Fibroblast of lung (primary cell): Measurements from ENCODE around the gene ACKR4. TPM values are rescaled to one million over a fixed set of nuclear protein-coding genes. Genes with fewer than 3 reads are reported as not detected.

Experiments
- DNase-seq, 2 donors: peaks; one replicate each; pipeline versions ENCODE4 v3.0.0 to v3.0.0-alpha.2; 2010; ENCODE audit warnings: low read depth in 2 of 2
- H2AFZ ChIP-seq: 2 replicates; pipeline ENCODE4 v1.5.1; 2012; ENCODE audit warnings: low read length, control low read depth, inconsistent platforms
- H3K27ac ChIP-seq: 2 replicates; pipeline ENCODE4 v1.5.1; 2011; ENCODE audit warnings: low read length, control low read depth; ENCODE audit not compliant: insufficient read depth
- H3K27me3 ChIP-seq: 2 replicates; pipeline ENCODE4 v1.5.1; 2011; ENCODE audit warnings: mild to moderate bottlenecking, low read length; ENCODE audit not compliant: control insufficient read depth, insufficient read depth
- H3K36me3 ChIP-seq: 2 replicates; pipeline ENCODE4 v1.5.1; 2011; ENCODE audit warnings: low read length; ENCODE audit not compliant: control insufficient read depth, insufficient read depth
- H3K4me1 ChIP-seq: 2 replicates; pipeline ENCODE4 v1.5.1; 2011; ENCODE audit warnings: low read length; ENCODE audit not compliant: control insufficient read depth, insufficient read depth; ENCODE audit errors: extremely low read depth
- H3K4me2 ChIP-seq: 2 replicates; pipeline ENCODE4 v1.5.1; 2011; ENCODE audit warnings: low read length, control low read depth; ENCODE audit not compliant: insufficient read depth; ENCODE audit errors: extremely low read depth
- H3K4me3 ChIP-seq, 4 experiments: fragments of 200-600 bp in 1 of 4; sonication (generic) in 1 of 4; replicated peaks in 1 of 4; 2 replicates each; pipeline ENCODE4 v1.5.1; 2011 to 2016; ENCODE audit warnings: low read length in 4 of 4, low read depth in 3 of 4, mild to moderate bottlenecking in 3 of 4, control low read depth in 2 of 4, inconsistent platforms in 1 of 4, mixed read lengths in 1 of 4; ENCODE audit not compliant: insufficient read depth in 1 of 4; ENCODE audit errors: control extremely low read depth in 1 of 4
- H3K79me2 ChIP-seq: 2 replicates; pipeline ENCODE4 v1.5.1; 2012; ENCODE audit warnings: mild to moderate bottlenecking, low read length, inconsistent platforms; ENCODE audit not compliant: control insufficient read depth, insufficient read depth
- H3K9ac ChIP-seq: 2 replicates; pipeline ENCODE4 v1.5.1; 2011; ENCODE audit warnings: mild to moderate bottlenecking, low read length, control low read depth; ENCODE audit not compliant: insufficient read depth
- H3K9me3 ChIP-seq: 2 replicates; pipeline ENCODE4 v1.5.1; 2012; ENCODE audit warnings: low read depth, low read length; ENCODE audit not compliant: control insufficient read depth, insufficient read depth
- H4K20me1 ChIP-seq: 2 replicates; pipeline ENCODE4 v1.5.1; 2011; ENCODE audit warnings: low read length; ENCODE audit not compliant: control insufficient read depth, insufficient read depth; ENCODE audit errors: extremely low read depth
- EZH2 ChIP-seq: IDR thresholded peaks from 2 replicates; pipeline ENCODE4 v1.5.1; 2012; ENCODE audit warnings: low read length, control low read depth, mild to moderate bottlenecking; ENCODE audit errors: missing control alignments
- polyA plus RNA-seq, 2 donors: library from polyadenylated mRNA; depleted of rRNA in 1 of 2; stranded (reverse) in 1 of 2; unstranded in 1 of 2; fragments of >200 nt; gene quantifications; 2 replicates each; pipeline ENCODE4 v1.2.1, GENCODE V29; 2011 to 2012; ENCODE audit warnings: missing spikeins in 1 of 2
- total RNA-seq: library from RNA; depleted of rRNA; stranded (reverse); fragments of >200 nt; gene quantifications from 2 replicates; pipeline ENCODE4 v1.2.1, GENCODE V29; 2014
- TF ChIP-seq, protein P1 (sequence below), 2 donors: IDR thresholded peaks in 1 of 2; conservative IDR thresholded peaks in 1 of 2; 1 replicate in 1 of 2; 2 replicates in 1 of 2; pipeline ENCODE4 v1.5.1; 2011 to 2012; ENCODE audit warnings: low read length in 2 of 2, control low read depth in 1 of 2, inconsistent platforms in 1 of 2, low read depth in 1 of 2, mild to moderate bottlenecking in 1 of 2

ACKR4 gene
- total and polyA plus RNA-seq, 2 donors (not counting 1 experiment from before 2014, with no cell fraction given) = 11.6 to 14.9 TPM

- DNase-seq = no peak
- Histone ChIP-seq H4K20me1 (no peaks in the 10 kb centered on the region), H3K27ac (no peak overlapping the region), H3K79me2 (no peaks in the 10 kb centered on the region), H3K9me3 (no peaks in the 10 kb centered on the region), H3K27me3 (no peaks in the 10 kb centered on the region), H3K9ac (no peak overlapping the region), H3K4me3 (no peak overlapping the region), H3K4me1 (no peaks in the 10 kb centered on the region), H3K36me3 (no peaks in the 10 kb centered on the region), H2AFZ (no peak overlapping the region), H3K4me2 (no peak overlapping the region)
- no peak for TF ChIP-seq EZH2
- TF ChIP-seq, protein P1, sequence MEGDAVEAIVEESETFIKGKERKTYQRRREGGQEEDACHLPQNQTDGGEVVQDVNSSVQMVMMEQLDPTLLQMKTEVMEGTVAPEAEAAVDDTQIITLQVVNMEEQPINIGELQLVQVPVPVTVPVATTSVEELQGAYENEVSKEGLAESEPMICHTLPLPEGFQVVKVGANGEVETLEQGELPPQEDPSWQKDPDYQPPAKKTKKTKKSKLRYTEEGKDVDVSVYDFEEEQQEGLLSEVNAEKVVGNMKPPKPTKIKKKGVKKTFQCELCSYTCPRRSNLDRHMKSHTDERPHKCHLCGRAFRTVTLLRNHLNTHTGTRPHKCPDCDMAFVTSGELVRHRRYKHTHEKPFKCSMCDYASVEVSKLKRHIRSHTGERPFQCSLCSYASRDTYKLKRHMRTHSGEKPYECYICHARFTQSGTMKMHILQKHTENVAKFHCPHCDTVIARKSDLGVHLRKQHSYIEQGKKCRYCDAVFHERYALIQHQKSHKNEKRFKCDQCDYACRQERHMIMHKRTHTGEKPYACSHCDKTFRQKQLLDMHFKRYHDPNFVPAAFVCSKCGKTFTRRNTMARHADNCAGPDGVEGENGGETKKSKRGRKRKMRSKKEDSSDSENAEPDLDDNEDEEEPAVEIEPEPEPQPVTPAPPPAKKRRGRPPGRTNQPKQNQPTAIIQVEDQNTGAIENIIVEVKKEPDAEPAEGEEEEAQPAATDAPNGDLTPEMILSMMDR (conservative IDR thresholded peaks at IDR 0.05 in 1 of 2, IDR thresholded peaks at IDR 0.05 in 1 of 2; ENCODE audit: low read depth in 1 of 2, low read length in 2 of 2) = no peak
Measured at GRCh38 chr3:132615881-132616280, 18.8 kb downstream of the ACKR4 start.

DNA sequence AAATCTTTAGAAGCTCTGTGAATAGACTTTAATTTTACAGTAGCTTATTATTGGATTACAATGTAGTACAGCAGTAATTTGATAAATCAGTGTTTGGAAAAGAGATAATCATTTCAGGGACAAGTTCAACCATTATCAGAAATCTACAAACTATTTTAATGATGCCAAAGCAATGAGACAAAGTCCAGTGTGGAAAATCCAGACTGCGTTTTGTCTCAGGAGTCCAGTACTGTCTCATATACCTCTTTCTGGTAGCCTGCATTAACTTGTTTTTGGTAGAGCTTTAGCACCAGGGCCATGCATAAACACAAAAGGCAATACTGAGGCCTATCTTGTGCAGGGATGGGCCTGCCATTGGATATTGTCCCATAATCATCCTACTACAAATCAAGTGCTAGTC, 19.7 kb downstream of the ACKR4 start:
- TF ChIP-seq EZH2 = no peak
- TF ChIP-seq, protein P1 (conservative IDR thresholded peaks at IDR 0.05 in 1 of 2, IDR thresholded peaks at IDR 0.05 in 1 of 2; ENCODE audit: low read depth in 1 of 2, low read length in 2 of 2) = no peak
- DNase-seq = no peak
- no peaks in the 10 kb centered on the region for H3K36me3 ChIP-seq

GRCh38 chr3:132622148-132622547, 25.1 kb downstream of the ACKR4 start:
- no peak overlapping the region for H3K4me2 ChIP-seq
- no peaks in the 10 kb centered on the region for H3K4me1 ChIP-seq
- no peak overlapping the region for H2AFZ ChIP-seq
- no peak overlapping the region for H3K9ac ChIP-seq
- no peaks in the 10 kb centered on the region for H3K79me2 ChIP-seq
- H3K4me3 ChIP-seq = no peak overlapping the region
- TF ChIP-seq, protein P1 (conservative IDR thresholded peaks at IDR 0.05 in 1 of 2, IDR thresholded peaks at IDR 0.05 in 1 of 2; ENCODE audit: low read depth in 1 of 2, low read length in 2 of 2) = no peak
- TF ChIP-seq EZH2 = no peak
- no peak for DNase-seq
- no peaks in the 10 kb centered on the region for H4K20me1 ChIP-seq
- H3K36me3 ChIP-seq = peaks cover 3% of the 10 kb centered on the region
- H3K27ac ChIP-seq = no peak overlapping the region
- no peaks in the 10 kb centered on the region for H3K27me3 ChIP-seq
- H3K9me3 ChIP-seq = no peaks in the 10 kb centered on the region

More for the DNA sequence above, 19.7 kb downstream of the ACKR4 start:
- no peaks in the 10 kb centered on the region for H3K27me3 ChIP-seq
- no peak overlapping the region for H3K4me3 ChIP-seq
- H3K9me3 ChIP-seq = no peaks in the 10 kb centered on the region
- no peak overlapping the region for H2AFZ ChIP-seq
- no peak overlapping the region for H3K9ac ChIP-seq
- no peaks in the 10 kb centered on the region for H4K20me1 ChIP-seq
- H3K27ac ChIP-seq = no peak overlapping the region
- no peak overlapping the region for H3K4me2 ChIP-seq
- no peaks in the 10 kb centered on the region for H3K4me1 ChIP-seq
- no peaks in the 10 kb centered on the region for H3K79me2 ChIP-seq
